Activated naive CD4-positive, alpha-beta T cell (primary cell): ENCODE measurements around the gene OR12D1.
"Not testable (repeated sequence)": the region's sequence is repeated elsewhere in the genome, so short reads cannot be mapped to it uniquely, and the experiment has no call there.

Experiments used
- DNase-seq, 4 experiments: peaks; one replicate each; lab custom pipeline; 2025; lab: John Stamatoyannopoulos, UW

OR12D1 gene

DNA sequence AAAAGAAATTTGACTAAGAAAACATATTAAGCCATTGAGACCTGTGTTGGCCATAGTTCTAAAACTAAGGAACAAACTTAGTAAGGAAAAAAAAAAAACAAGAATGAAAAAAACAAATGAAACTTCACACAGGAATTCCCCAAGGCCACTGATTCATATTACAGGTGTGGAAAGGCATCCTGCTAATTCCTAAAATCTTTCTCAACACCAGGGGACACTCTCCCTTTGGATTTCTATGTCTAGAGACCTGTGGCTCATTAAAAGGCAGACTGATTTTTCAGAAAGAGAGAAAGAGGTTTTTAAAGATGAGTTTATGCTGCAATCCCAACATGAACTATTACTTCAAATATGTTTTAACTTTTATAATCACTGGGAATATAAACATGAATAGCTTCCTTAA, at the start of gene OR12D1:
Gene OR12D1 (plus strand): TSS at position 341 of the 400 bp plus-strand sequence.
- DNase-seq, result no peak

DNA sequence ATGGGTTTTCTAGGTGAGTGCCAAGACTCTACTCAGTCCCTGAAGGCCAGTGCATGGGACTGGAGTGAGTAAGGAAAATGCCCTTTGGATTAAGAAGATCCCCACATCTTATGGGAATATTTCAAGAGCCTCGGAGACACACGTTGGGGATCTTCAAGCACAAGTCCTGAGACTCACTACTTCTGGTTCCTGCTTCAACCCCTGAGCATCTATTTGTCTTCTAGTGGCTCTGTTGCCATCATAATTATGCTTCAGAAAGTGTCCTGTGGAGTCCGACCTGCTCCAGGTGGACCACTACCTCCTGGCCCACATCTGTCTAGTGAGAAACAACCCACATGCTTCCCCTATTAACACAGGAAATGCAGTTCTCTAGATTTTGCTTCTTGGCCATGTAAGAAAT, 46.0 kb upstream of the OR12D1 start, which contains the start of gene OR5V1:
Gene OR5V1 (minus strand): TSS at position 101 of the 400 bp plus-strand sequence. CDS start 12,670 bp downstream, outside the sequence.
- no peak for DNase-seq

DNA sequence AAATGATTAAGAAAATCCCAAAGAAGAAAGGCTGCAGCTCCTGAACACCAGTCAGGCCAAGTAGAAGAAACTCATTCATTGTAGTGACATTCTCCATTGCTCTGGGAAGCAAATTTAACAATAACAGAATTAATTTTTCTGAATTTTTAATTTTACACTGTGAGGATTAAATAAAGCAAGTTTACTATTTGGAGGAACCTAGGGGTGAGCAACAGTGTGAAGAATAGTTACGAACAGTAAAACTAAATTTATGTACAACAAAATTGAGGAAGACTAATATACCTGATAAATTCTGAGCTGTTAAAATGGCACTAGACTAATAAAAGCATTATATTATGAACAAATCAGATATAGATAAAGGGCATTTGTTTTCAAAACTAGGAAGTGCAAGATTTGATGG, 39.5 kb upstream of the OR12D1 start, which contains the start of gene OR12D3:
Gene OR12D3 (minus strand): TSS at position 101 of the 400 bp plus-strand sequence. CDS start 4 bp downstream, at position 97.
- no peak for DNase-seq

DNA sequence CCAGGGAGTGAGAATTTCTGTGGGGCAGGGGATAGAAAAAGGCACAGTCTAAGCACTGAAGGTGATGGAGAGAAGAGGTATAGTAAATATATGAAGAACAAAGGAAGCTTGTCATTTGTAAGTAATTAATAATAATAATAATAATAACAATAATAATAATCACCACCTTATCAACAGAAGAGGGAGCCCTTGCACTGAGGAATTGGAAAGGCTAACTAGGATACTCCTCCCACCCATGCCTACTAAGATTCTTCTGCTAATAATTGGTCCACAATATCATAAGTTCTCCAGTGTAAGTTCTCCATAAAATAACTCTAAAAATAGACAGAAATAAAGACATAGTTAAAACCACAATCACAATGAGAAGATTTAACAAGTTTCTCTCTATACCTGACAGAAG, 38.7 kb upstream of the OR12D1 start:
- no peak for DNase-seq

DNA sequence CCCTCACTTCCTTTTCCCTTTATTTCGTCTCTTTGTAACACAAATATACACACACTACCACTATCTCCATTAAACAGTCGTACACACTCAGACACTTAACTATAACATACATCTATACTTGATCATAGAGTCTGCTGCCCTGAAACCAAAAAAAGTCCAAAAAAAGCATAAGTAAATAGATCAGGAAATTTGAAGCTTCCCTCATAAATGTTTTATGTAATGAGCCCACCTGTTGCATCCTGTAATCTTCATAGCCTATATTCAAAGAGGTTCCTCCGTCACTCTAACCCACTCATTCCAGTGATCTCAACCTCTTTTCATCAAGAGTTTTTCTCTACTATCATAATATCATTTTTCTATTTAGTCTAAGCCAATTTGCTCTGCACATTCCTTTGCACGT, 26.2 kb upstream of the OR12D1 start:
- no peak for DNase-seq

DNA sequence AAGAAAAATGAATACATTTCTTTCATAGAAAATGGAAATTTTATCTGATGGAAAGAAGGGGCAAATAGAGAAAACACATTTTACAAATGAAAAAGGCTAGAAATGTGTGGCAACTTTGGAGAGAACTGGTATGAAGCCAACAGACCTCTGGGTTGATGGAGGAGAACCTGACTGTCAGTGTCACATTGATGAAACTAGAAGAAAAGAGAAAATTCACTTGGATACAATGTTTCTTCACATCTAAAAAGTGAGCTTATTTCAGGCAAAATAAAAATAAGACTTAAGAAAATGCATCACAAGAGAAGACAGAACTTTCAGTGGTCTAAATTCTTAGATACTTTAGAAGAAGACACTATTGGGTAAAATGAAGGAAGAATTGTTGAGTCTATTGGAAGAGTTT, 19.4 kb upstream of the OR12D1 start, which contains the start of gene OR12D2:
Gene OR12D2 (plus strand): TSS at position 301 of the 400 bp plus-strand sequence. CDS start 1,069 bp downstream, outside the sequence.
- no peak for DNase-seq

DNA sequence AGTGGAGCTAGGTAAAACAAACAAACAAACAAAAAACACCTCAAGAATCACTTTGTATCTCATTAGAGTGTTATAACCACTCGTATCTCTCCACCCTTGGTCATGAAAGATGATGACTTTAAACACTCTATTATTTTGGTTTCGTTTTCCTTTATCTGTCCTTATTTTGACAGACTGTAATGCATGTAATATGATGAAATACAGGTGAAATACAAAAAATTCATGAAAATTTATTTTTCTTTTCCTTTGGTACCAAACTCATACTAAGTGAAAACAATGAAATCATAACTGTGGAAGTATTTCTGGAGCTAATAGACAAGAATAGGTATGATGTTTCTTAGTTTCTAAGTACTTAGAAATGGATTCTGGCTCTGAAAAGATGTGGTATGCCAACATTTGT, 15.2 kb upstream of the OR12D1 start:
- DNase-seq, result no peak

DNA sequence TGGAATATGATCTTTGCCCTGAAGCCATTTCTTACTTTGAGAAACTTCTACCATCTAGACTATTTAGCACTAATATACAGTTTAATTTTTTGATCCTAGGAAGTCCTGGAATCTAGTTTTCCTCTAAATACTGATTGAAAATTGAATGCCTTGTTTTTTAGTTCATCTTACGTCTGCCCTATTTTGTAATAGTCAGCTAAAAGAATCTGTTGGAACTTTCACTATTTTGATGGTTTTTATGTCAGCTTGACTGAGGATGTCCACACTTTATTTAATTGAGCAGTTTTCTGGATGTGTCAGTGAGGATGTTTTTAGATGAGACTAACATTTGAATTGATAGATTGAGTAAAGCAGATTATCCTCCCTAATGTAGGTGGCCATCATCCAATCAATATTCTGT, 10.9 kb upstream of the OR12D1 start:
- DNase-seq, result no peak

DNA sequence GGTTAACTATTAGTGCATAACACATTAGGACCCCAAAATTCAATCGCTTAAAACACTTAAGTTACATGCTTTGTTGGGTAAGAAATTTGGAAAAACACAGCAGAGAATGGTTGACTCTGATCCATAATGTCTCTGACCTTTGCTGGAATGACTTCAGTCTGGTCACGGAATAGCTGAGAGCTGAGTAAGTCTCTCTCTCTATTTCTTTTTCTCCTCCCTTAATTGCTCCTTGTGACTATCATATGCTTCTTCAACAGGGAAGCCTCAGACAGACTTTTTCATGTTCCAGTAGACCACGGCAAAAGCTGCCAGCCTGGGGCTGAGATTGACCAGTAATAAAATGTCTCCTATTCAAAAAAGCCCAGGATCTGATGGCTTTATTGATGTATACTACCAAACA, 4.8 kb downstream of the OR12D1 start:
- no peak for DNase-seq

DNA sequence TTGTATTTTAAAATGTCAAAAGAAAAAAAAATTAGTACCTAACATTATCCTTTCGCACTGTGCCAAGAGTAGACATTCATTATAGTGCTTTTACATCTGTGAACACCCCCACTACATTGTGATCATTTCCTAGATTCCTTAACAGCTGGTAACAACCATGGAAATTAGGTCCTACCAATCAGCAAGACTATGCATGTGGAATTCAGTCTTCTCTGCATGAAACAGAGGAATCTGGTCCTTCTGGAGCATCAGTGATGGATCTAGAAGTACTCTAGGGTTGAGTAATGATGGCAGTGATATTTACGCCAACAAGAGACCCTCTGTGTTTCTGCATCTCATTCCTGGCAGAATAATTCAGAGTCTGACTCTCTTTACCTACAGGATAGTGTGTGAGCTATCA, 9.4 kb downstream of the OR12D1 start:
- no peak for DNase-seq

DNA sequence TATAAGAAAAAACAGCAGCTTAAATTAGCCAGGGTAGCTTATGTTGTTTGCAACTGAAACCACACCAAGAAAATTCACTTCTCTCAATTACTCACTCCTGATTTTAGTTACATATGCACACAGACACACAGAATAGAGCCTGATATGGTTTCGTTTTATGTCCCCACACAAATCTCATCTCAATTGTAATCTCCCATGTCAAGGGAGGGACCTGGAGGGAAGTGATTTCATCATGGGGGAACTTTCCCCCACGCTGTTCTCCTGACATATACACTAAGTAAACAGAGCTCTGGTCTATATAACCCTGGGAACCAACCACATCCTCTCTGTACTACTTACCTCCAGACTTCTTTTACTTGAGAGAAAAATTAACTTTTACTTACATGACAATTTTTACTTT, 9.8 kb downstream of the OR12D1 start:
- no peak for DNase-seq

DNA sequence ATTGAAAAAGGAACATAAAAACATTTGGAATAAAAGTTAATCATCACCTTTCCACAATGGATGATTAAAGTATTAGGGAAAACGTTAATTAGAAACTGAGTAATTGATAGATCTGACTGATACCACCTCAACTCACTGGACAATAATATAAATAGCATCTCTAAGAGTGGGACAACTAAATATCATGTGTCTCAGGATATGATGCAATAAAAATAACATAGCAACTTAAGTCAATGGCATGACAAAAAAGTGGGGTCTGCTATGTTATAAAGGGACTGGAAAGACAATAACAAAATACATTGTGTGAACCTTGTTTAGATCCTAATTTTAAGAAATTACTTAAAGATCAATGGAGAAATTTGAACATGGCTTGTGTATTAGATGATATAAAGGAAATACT, 10.3 kb downstream of the OR12D1 start:
- DNase-seq, result no peak

DNA sequence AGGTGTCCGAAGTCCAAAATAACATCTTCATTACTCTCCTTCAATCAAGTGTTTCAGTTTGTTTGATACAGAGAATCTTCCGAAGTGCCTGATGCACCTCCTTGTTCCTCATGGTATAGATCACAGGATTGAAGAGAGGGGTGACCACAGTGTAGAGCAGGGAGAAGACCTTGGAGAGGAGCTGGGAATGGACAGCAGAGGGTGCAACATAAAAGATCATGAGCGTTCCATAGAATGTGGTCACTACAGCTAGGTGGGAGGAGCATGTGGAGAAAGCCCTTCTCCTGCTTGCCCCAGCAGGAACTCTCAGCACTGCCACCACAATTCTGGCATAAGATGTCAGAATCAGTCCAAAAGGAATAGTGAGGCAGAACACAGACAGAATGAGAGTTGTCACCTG, 11.9 kb downstream of the OR12D1 start:
- DNase-seq, result no peak

DNA sequence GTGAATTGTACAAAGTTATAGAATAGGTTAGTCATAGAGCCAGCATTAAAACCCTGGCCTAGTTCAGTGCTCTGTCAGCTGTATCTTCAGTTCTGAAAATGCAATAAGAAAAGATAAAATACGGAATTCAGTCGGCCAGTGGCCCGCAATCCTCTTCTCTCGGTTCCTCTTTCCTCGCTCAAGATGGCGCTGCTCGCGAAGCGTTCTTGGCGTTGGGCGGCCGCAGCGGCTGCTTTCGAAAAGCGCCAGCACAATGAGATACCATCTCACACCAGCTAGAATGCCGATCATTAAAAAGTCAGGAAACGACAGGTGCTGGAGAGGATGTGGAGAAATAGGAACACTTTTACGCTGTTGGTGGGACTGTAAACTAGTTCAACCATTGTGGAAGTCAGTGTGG, 22.0 kb downstream of the OR12D1 start:
- DNase-seq, result not testable (repeated sequence)

DNA sequence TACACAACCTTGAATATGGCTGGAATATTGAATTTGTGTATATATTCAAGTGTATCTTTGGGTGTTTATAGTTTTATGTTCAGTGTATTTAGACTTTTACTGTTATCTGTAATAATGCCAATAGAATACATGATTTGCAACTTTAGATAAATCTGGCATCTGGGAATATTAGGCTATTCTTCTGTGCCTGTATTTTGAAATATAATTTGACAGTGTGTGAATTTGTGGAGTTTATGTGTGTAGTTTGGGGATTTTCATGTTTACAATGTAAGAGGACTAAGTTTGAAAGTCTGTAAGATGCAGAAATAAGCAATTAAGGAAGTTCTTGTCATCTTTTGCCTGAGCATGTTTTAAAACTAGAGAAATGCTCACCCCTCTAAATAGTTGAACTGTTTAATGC, 24.3 kb downstream of the OR12D1 start, which contains the start of gene OR10C1:
Gene OR10C1 (plus strand): TSS at position 301 of the 400 bp plus-strand sequence. CDS start 710 bp downstream, outside the sequence.
- DNase-seq, result no peak

DNA sequence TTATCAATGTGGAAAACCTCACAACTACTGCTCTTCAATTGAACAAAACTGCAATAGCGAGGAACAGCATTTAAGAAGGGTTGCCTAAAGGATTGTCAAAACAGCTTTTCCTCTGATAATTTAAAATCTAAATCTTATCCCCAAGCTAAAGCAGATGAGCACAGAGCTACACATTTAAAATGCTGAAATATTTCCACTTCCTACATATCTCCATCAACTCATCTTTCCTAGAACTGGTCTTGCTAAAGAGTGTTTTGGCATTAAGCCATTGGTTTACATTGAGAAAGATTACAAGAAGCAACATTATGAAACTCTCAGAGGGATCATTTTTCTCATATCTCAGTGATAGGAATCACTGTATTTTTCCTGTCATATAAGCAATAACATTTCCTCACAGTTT, 28.0 kb downstream of the OR12D1 start:
- no peak for DNase-seq

DNA sequence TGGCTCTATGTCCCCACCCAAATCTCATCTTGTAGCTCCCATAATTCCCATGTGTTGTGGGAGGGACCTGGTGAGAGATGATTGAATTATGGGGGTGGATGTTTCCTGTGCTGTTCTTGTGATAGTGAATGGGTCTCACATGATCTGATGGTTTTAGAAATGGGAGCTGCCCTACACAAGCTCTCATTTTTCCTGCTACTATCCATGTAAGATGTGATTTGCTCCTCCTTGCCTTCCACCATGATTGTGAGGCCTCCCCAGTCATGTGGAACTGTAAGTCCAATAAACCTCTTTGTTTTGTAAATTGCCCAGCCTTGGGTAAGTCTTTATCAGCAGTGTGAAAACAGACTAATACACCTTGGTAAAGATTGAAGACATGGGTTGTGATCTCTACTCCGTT, 29.3 kb downstream of the OR12D1 start:
- not testable (repeated sequence) for DNase-seq

DNA sequence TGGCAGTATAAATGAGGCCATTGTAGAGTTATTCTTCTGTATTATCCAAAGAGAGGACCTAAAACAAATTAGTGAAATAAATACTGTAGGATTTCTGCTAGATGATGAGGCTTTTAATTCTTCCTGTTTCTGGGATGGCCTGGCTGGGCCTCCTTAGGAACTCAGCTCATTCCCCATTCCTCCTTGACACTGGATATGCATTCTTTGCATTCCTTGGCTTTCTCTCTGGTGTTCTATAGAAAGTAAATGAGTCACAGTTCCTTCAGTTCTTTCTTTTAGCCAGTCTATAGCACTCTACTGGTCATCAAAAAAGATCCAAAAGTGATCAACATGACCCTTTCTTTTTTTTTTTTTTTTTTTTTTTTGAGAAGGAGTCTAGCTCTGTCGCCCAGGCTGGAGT, 32.9 kb downstream of the OR12D1 start:
- DNase-seq, result no peak

DNA sequence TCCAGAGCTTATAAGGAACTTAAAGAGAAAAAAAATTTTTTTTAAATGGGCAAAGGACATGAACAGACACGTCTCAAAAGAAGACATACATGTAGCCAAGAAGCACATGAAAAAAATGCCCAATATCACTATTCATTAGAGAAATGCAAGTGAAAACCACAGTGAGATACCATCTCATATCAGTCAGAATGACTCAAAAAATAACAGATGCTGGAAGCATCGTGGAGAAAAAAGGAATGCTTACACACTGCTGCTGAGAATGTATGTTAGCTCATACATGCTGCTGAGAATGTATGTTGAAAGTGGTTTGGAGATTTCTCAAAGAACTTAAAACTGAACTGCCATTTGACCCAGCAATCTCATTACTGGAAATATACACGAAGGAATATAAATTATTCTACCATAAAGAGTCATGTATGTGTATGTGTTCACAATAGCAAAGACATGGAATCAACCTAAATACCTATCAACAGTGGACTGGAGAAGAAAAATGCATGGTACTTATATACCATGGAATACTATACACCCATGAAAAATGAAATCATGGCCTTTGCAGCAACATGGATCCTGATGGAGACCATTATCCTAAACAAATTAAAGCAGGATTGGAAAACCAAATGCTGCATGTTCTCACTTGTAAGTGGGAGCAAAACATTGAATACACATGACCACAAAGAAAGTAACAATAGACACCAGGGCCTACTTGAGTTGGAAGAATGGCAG, 36.9 kb downstream of the OR12D1 start:
- no peak for DNase-seq

DNA sequence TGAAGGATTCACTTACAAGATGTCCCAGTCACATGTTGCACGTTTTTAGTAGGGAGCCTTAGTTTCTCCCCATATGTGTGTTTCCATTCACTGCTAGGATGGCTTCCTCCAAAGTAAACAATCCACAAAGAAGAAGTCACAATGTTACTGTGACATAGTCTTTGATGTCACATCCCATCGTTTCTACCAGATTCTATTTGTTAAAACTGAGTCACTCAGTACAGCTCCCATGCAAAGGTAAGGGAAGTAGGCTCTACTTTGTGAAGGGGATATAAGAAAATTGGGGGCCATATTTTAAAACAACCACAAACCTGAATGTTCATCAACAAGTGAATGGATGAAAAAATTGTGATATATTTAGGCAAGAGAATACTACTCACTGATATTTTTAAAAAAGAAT, 42.2 kb downstream of the OR12D1 start, which contains the start of the genes OR11A1 and OR2H1:
Gene OR11A1 (minus strand): TSS at position 101 of the 400 bp plus-strand sequence. CDS start 29,430 bp downstream, outside the sequence.
Gene OR2H1 (plus strand): TSS at position 185 of the 400 bp plus-strand sequence. CDS start 4,615 bp downstream, outside the sequence.
- DNase-seq, result no peak

DNA sequence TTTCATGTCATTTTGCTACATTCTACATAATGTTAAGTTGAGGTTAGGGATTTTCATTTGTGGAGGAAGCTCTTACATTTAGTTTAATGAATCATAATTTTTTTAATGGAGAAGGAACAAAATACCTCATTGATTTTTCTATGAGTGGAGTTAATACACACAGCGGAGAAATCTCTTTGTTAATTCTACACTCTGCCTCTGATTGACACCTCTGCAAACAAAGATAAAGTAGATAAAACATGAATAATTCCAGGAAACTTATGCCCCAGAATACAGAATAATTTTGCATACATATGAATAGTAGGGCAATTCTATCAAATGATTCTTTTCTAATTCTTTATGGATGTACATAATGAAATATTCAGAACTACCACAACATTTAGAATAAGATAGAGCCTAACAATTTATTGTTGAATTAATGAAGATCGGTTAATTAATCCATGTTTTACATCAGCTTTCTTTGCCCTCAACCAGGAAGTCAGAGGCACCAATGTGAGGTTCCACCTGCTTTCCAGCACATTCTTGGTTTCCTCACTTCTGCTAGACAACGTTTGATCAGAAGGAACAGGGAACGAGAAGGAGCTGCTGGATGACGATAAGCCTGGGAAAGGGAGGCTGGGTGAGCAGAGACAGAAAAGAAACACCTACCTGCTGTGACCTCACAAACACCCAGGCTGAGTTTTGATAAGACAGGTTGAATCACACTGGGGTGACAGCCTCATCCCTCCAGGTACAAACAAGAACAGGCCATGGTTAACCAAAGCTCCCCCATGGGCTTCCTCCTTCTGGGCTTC, 46.5 kb downstream of the OR12D1 start:
- no peak for DNase-seq

DNA sequence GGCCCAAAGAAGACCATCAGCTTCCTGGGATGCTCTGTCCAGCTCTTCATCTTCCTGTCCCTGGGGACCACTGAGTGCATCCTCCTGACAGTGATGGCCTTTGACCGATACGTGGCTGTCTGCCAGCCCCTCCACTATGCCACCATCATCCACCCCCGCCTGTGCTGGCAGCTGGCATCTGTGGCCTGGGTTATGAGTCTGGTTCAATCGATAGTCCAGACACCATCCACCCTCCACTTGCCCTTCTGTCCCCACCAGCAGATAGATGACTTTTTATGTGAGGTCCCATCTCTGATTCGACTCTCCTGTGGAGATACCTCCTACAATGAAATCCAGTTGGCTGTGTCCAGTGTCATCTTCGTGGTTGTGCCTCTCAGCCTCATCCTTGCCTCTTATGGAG, 47.3 kb downstream of the OR12D1 start:
- no peak for DNase-seq

DNA sequence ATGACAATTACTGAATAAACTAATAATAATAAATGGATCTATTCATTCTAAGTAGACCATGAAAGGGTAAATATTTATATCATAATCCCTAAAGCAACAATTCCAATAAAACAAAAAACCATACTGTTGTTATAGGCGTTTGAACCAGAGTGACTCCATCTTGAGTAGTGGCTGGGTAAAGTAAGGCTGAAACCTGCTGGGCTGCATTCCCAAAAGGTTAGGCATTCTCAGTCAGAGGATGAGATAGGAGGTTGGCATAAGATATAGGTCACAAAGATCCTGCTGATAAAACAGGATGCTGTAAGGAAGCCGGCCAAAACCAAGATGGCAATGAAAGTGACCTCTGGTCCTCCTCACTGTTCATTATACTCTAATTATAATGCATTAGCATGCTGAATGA, 50.6 kb downstream of the OR12D1 start:
- no peak for DNase-seq
